NCI-H187 (cell line): ENCODE data around the gene RBM18.

Experiments used
- DNase-seq, 2 experiments: peaks; one replicate each; lab custom pipeline; 2025; lab: John Stamatoyannopoulos, UW

Gene RBM18

GRCh38 chr9:122258886-122259415, 5.7 kb downstream of the RBM18 start:
- no peak for DNase-seq

- DNase-seq, result no peak
Observed at GRCh38 chr9:122256206-122256605, 8.4 kb downstream of the RBM18 start.

GRCh38 chr9:122254761-122255160, 9.9 kb downstream of the RBM18 start:
- no peak for DNase-seq

- DNase-seq, result no peak
Observed at GRCh38 chr9:122252796-122253195, 11.8 kb downstream of the RBM18 start.

- DNase-seq, result no peak
Observed at GRCh38 chr9:122251351-122251750, 13.3 kb downstream of the RBM18 start.

- DNase-seq, result no peak
Observed at GRCh38 chr9:122248448-122248865, 16.2 kb downstream of the RBM18 start.

- no peak for DNase-seq
Observed at GRCh38 chr9:122246666-122247065, 18.0 kb downstream of the RBM18 start.

- no peak for DNase-seq
Observed at GRCh38 chr9:122244349-122244748, 20.3 kb downstream of the RBM18 start.

GRCh38 chr9:122239722-122240121, 24.9 kb downstream of the RBM18 start:
- no peak for DNase-seq

GRCh38 chr9:122236681-122237080, 28.0 kb downstream of the RBM18 start:
- DNase-seq, result no peak

GRCh38 chr9:122234022-122234748, 30.5 kb downstream of the RBM18 start:
- no peak for DNase-seq

- DNase-seq, result no peak
Observed at GRCh38 chr9:122232796-122233306, 31.8 kb downstream of the RBM18 start.

GRCh38 chr9:122229485-122229837, 35.2 kb downstream of the RBM18 start:
- DNase-seq, result no peak

- DNase-seq, result no peak
Observed at GRCh38 chr9:122228568-122229484, 35.8 kb downstream of the RBM18 start, which contains the start of gene LHX6. Gene LHX6, minus strand, starts transcription at chr9:122228957. Its CDS starts 217 bp downstream, at chr9:122228740.

GRCh38 chr9:122228191-122228567, 36.5 kb downstream of the RBM18 start:
- DNase-seq, result no peak

GRCh38 chr9:122227575-122227900, 37.1 kb downstream of the RBM18 start:
- peak; percentile 4 to 57 for DNase-seq

- no peak for DNase-seq
Observed at GRCh38 chr9:122226758-122227574, 37.7 kb downstream of the RBM18 start.

- DNase-seq, result no peak
Observed at GRCh38 chr9:122226142-122226757, 38.4 kb downstream of the RBM18 start.

- no peak for DNase-seq
Observed at GRCh38 chr9:122225312-122226141, 39.1 kb downstream of the RBM18 start.

GRCh38 chr9:122223435-122223834, 41.2 kb downstream of the RBM18 start:
- no peak for DNase-seq

- no peak for DNase-seq
Observed at GRCh38 chr9:122222791-122223190, 41.8 kb downstream of the RBM18 start.
